GM21576 (cell line): ENCODE results near the gene MAOA.
"Not testable (repeated sequence)": the region's sequence is repeated elsewhere in the genome, so short reads cannot be mapped to it uniquely, and the experiment has no call there.

Source experiments
- ATAC-seq: cut with Tn5 transposase; IDR thresholded peaks from one replicate; pipeline ENCODE4 v1.9.1; 2021; ENCODE audit warnings: mild to moderate bottlenecking, moderate library complexity; ENCODE audit not compliant: unreplicated experiment

Gene MAOA

GRCh38 chrX:43707812-43708548, 51.9 kb downstream of the MAOA start:
- no peak for ATAC-seq

- no peak for ATAC-seq
Observed at GRCh38 chrX:43716144-43716543, 60.0 kb downstream of the MAOA start.

GRCh38 chrX:43716696-43717095, 60.6 kb downstream of the MAOA start:
- no peak for ATAC-seq

- ATAC-seq: no peak
Observed at GRCh38 chrX:43717161-43717560, 61.1 kb downstream of the MAOA start.

GRCh38 chrX:43718081-43718480, 62.0 kb downstream of the MAOA start:
- no peak for ATAC-seq

- ATAC-seq: no peak
Observed at GRCh38 chrX:43718546-43718945, 62.4 kb downstream of the MAOA start.

- no peak for ATAC-seq
Observed at GRCh38 chrX:43718956-43719355, 62.9 kb downstream of the MAOA start.

GRCh38 chrX:43720082-43720481, 64.0 kb downstream of the MAOA start:
- no peak for ATAC-seq

GRCh38 chrX:43720961-43721360, 64.9 kb downstream of the MAOA start:
- no peak for ATAC-seq

- not testable (repeated sequence) for ATAC-seq
Observed at GRCh38 chrX:43725227-43725626, 69.1 kb downstream of the MAOA start.

- ATAC-seq: not testable (repeated sequence)
Observed at GRCh38 chrX:43727254-43727653, 71.2 kb downstream of the MAOA start.

- no peak for ATAC-seq
Observed at GRCh38 chrX:43728002-43728401, 71.9 kb downstream of the MAOA start.

- no peak for ATAC-seq
Observed at GRCh38 chrX:43728966-43729365, 72.9 kb downstream of the MAOA start.

GRCh38 chrX:43731086-43731485, 75.0 kb downstream of the MAOA start:
- ATAC-seq: no peak

- ATAC-seq: no peak
Observed at GRCh38 chrX:43733699-43734098, 77.6 kb downstream of the MAOA start.

GRCh38 chrX:43734444-43734843, 78.3 kb downstream of the MAOA start:
- ATAC-seq: no peak

- no peak for ATAC-seq
Observed at GRCh38 chrX:43735534-43735933, 79.4 kb downstream of the MAOA start.

GRCh38 chrX:43735957-43736356, 79.9 kb downstream of the MAOA start:
- no peak for ATAC-seq

- ATAC-seq: no peak
Observed at GRCh38 chrX:43741843-43742573, 85.9 kb downstream of the MAOA start.

- ATAC-seq: no peak
Observed at GRCh38 chrX:43743100-43743822, 87.2 kb downstream of the MAOA start.

GRCh38 chrX:43744284-43744683, 88.2 kb downstream of the MAOA start:
- no peak for ATAC-seq
